ENCODE results near the gene PAX2.

Gene PAX2

GRCh38 chr10:100835810-100836209 is 90.4 kb downstream of the PAX2 start:
- TF ChIP-seq, protein P1, sequence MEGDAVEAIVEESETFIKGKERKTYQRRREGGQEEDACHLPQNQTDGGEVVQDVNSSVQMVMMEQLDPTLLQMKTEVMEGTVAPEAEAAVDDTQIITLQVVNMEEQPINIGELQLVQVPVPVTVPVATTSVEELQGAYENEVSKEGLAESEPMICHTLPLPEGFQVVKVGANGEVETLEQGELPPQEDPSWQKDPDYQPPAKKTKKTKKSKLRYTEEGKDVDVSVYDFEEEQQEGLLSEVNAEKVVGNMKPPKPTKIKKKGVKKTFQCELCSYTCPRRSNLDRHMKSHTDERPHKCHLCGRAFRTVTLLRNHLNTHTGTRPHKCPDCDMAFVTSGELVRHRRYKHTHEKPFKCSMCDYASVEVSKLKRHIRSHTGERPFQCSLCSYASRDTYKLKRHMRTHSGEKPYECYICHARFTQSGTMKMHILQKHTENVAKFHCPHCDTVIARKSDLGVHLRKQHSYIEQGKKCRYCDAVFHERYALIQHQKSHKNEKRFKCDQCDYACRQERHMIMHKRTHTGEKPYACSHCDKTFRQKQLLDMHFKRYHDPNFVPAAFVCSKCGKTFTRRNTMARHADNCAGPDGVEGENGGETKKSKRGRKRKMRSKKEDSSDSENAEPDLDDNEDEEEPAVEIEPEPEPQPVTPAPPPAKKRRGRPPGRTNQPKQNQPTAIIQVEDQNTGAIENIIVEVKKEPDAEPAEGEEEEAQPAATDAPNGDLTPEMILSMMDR (conservative IDR thresholded peaks at IDR 0.05; ENCODE audit: low read length): no peak

DNA sequence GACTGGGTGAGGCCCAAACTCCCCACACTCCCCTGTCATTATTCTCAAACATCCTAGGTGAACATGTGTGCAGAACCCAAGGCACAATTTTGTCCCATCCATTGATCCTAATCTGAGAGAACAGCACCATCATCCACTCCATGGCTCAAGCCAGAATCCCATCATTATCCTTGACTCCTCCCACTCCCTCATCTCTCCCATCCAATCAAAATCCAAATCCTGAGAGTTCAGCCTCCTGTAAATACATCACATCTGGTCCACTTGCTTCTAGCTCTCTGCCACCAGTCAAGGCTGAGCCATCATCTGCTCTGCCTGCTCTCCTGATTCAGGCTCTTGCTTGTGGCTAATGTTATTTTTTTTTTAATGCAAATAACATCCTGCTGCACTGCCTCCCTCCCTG is 91.5 kb downstream of the PAX2 start:
- no peak for DNase-seq (ENCODE audit: low read depth)
- TF ChIP-seq, protein P1 (conservative IDR thresholded peaks at IDR 0.05; ENCODE audit: low read length): no peak
- no peak overlapping the region for H3K4me3 ChIP-seq (ENCODE audit: low read length)

More at GRCh38 chr10:100835810-100836209, 90.4 kb downstream of the PAX2 start:
- no peak for DNase-seq (ENCODE audit: low read depth)
- no peak overlapping the region for H3K4me3 ChIP-seq (ENCODE audit: low read length)

DNA sequence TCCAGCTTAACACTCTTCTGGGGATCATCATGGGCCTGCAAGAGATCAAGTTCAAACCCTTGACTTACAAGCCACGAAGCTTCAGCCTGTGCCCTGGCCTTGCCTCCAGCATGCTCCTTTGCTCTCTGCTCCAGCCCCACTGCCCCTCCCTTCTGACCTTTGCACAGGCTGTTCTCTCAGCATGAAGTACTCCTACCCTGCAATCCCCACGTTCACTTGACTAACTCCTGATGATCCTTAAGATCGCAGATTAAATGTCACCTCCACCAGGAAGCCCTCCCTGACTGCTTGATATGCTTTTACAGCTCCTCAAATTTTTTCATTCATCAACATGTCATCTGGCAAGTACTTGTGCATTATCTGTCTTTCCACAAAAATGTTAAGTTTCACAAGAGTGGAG is 91.9 kb downstream of the PAX2 start:
- TF ChIP-seq, protein P1 (conservative IDR thresholded peaks at IDR 0.05; ENCODE audit: low read length): no peak
- no peak for DNase-seq (ENCODE audit: low read depth)
- no peak overlapping the region for H3K4me3 ChIP-seq (ENCODE audit: low read length)

GRCh38 chr10:100838986-100839385 is 93.6 kb downstream of the PAX2 start:
- H3K4me3 ChIP-seq (ENCODE audit: low read length): no peak overlapping the region
- TF ChIP-seq, protein P1 (conservative IDR thresholded peaks at IDR 0.05; ENCODE audit: low read length): no peak
- DNase-seq (ENCODE audit: low read depth): no peak

- no peak for DNase-seq (ENCODE audit: low read depth)
- TF ChIP-seq, protein P1 (conservative IDR thresholded peaks at IDR 0.05; ENCODE audit: low read length): no peak
- no peak overlapping the region for H3K4me3 ChIP-seq (ENCODE audit: low read length)
Observed at GRCh38 chr10:100841528-100841927, 96.1 kb downstream of the PAX2 start.

DNA sequence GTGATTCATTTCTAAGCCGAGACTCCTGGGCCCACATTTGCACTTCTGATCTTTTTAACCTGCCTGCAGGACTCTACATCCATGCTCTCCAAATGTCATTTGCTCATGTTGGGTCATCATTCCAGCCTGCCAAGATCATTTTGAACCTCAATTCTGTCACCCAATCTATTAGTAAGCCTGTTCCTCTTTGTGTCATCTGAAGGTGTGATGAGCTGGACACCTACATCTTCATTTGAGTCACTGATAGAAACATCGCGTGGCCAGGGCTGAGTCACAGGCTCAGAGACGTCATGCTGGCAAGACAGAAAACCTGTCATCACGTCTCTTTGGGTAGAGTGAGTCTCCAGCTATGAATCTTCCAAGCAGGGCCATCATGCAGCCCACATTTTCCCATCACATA is 102.1 kb downstream of the PAX2 start:
- no peak overlapping the region for H3K4me3 ChIP-seq (ENCODE audit: low read length)
- DNase-seq (ENCODE audit: low read depth): peak; percentile 4
- TF ChIP-seq, protein P1 (conservative IDR thresholded peaks at IDR 0.05; ENCODE audit: low read length): no peak

- TF ChIP-seq, protein P1 (conservative IDR thresholded peaks at IDR 0.05; ENCODE audit: low read length): no peak
- no peak for DNase-seq (ENCODE audit: low read depth)
- no peak overlapping the region for H3K4me3 ChIP-seq (ENCODE audit: low read length)
Observed at GRCh38 chr10:100848770-100849169, 103.4 kb downstream of the PAX2 start.

Measured in AG10803 (cell line).